Measurements from ENCODE around the gene SKA2.

DNA sequence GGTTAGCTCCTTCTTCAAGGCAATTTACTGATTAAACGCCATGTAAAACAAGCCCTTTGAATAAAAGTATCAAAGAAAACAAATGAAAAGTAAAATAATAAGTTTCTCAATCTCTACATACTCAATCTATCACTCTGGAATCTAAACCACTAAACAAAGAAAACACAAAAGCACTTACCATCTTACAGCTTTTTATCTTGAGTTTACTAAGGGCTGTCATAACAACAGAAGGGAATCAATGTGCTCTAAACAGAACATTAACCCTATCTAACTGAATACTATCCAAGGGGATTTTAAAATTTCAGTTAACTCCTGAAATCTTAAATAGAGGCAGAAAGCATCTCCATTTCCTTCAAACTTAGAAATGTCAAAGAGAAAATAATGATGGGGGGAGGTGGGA lies 3.4 kb downstream of the SKA2 start:
- TF ChIP-seq MYC (IDR thresholded peaks at IDR 0.05; ENCODE audit: low read depth, low read length) (no peak), EZH2 (IDR thresholded peaks at IDR 0.05; ENCODE audit: borderline replicate concordance, low read depth, low read length, severe bottlenecking) (no peak), POLR2AphosphoS5 (IDR thresholded peaks at IDR 0.05; ENCODE audit: insufficient read depth, low read depth, low read length) (no peak), FOS (IDR thresholded peaks at IDR 0.05; ENCODE audit: borderline replicate concordance, insufficient read depth, low read length) (no peak)
- TF ChIP-seq, protein P1, sequence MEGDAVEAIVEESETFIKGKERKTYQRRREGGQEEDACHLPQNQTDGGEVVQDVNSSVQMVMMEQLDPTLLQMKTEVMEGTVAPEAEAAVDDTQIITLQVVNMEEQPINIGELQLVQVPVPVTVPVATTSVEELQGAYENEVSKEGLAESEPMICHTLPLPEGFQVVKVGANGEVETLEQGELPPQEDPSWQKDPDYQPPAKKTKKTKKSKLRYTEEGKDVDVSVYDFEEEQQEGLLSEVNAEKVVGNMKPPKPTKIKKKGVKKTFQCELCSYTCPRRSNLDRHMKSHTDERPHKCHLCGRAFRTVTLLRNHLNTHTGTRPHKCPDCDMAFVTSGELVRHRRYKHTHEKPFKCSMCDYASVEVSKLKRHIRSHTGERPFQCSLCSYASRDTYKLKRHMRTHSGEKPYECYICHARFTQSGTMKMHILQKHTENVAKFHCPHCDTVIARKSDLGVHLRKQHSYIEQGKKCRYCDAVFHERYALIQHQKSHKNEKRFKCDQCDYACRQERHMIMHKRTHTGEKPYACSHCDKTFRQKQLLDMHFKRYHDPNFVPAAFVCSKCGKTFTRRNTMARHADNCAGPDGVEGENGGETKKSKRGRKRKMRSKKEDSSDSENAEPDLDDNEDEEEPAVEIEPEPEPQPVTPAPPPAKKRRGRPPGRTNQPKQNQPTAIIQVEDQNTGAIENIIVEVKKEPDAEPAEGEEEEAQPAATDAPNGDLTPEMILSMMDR (IDR thresholded peaks at IDR 0.05; ENCODE audit: extremely low read depth in 1 of 2, insufficient read depth in 1 of 2, low read depth in 1 of 2, low read length in 2 of 2) = no peak
- TF ChIP-seq, protein P2, sequence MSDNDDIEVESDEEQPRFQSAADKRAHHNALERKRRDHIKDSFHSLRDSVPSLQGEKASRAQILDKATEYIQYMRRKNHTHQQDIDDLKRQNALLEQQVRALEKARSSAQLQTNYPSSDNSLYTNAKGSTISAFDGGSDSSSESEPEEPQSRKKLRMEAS (IDR thresholded peaks at IDR 0.05; ENCODE audit: insufficient read depth, insufficient read length) = no peak
